PC-3 (cell line): Measurements from ENCODE around the gene RTL10. TPM values are rescaled to one million over a fixed set of nuclear protein-coding genes. Genes with fewer than 3 reads are reported as not detected.

Experiments used
- ATAC-seq: fragments of 200-7000 bp; cut with Tn5 transposase; 2 replicates; pipeline ENCODE4 v1.9.1; 2020; ENCODE audit warnings: mild to moderate bottlenecking, moderate library complexity
- BruUV-seq: library from RNA; stranded (reverse); fragments of 400-500 nt; replicated peaks from 2 replicates; lab custom pipeline; 2021; lab: Mats Ljungman, UMichigan
- CTCF ChIA-PET: fragments of 300-600 bp; sonication (Branson Sonifier 250); formaldehyde crosslinking; loops from one replicate; lab custom pipeline; 2022; ENCODE audit warnings: antibody characterized with exemption; lab: Charles Lee
- POLR2A ChIA-PET: fragments of 300-600 bp; sonication (Branson Sonifier 250); formaldehyde crosslinking; loops from one replicate; lab custom pipeline; 2022; ENCODE audit warnings: antibody characterized with exemption; ENCODE audit not compliant: unreplicated experiment; lab: Charles Lee
- DNase-seq: peaks from one replicate; pipeline ENCODE4 v3.0.0-alpha.2; 2015
- H2AFZ ChIP-seq: fragments of 300-600 bp; sonication (generic); 2 replicates; pipeline ENCODE4 v1.6.0; 2016; ENCODE audit warnings: antibody characterized with exemption, low read length
- H3F3A ChIP-seq: fragments of 300-600 bp; sonication (generic); one replicate; pipeline ENCODE4 v1.6.0; 2017; ENCODE audit warnings: antibody characterized with exemption, low read length, control low read depth, mild to moderate bottlenecking; ENCODE audit not compliant: unreplicated experiment
- H3K27ac ChIP-seq: fragments of 300-600 bp; sonication (generic); 2 replicates; pipeline ENCODE4 v1.5.1; 2016; ENCODE audit warnings: mild to moderate bottlenecking, low read length
- H3K27me3 ChIP-seq: fragments of 300-600 bp; sonication (generic); 2 replicates; pipeline ENCODE4 v1.6.1; 2016; ENCODE audit warnings: low read length, mixed read lengths
- H3K36me3 ChIP-seq: fragments of 300-600 bp; sonication (generic); 2 replicates; pipeline ENCODE4 v1.6.1; 2016; ENCODE audit warnings: low read depth, mixed run types, low read length, mixed read lengths
- H3K4me1 ChIP-seq: fragments of 300-600 bp; sonication (generic); 2 replicates; pipeline ENCODE4 v1.5.1; 2016; ENCODE audit warnings: low read length; ENCODE audit not compliant: insufficient read depth
- H3K4me2 ChIP-seq: fragments of 300-600 bp; sonication (generic); 2 replicates; pipeline ENCODE4 v1.6.0; 2016; ENCODE audit warnings: low read length
- H3K4me3 ChIP-seq: fragments of 300-600 bp; sonication (generic); 2 replicates; pipeline ENCODE4 v1.5.1; 2016; ENCODE audit warnings: mild to moderate bottlenecking, low read length, mixed read lengths
- H3K79me2 ChIP-seq: fragments of 300-600 bp; sonication (generic); 2 replicates; pipeline ENCODE4 v1.6.1; 2017; ENCODE audit warnings: low read length, mixed read lengths
- H3K9ac ChIP-seq: fragments of 300-600 bp; sonication (generic); 2 replicates; pipeline ENCODE4 v1.6.0; 2016; ENCODE audit warnings: mild to moderate bottlenecking, low read length
- H3K9me2 ChIP-seq: fragments of 300-600 bp; sonication (generic); replicated peaks from 2 replicates; pipeline ENCODE4 v1.6.1; 2016; ENCODE audit warnings: mixed run types, low read length, mixed read lengths
- H3K9me3 ChIP-seq: fragments of 300-600 bp; sonication (generic); 2 replicates; pipeline ENCODE4 v1.6.1; 2016; ENCODE audit warnings: low read length, mixed read lengths
- H4K20me1 ChIP-seq: fragments of 300-600 bp; sonication (generic); 2 replicates; pipeline ENCODE4 v1.6.1; 2016; ENCODE audit warnings: low read length, mixed read lengths
- CTCF ChIP-seq: fragments of 300-600 bp; sonication (generic); conservative IDR thresholded peaks from 2 replicates; pipeline ENCODE4 v1.5.1; 2017; ENCODE audit warnings: antibody characterized with exemption, low read depth, mild to moderate bottlenecking, low read length
- EZH2 ChIP-seq: fragments of 300-600 bp; sonication (generic); IDR thresholded peaks from one replicate; pipeline ENCODE4 v1.6.1; 2017; ENCODE audit warnings: antibody characterized with exemption, mild to moderate bottlenecking, low read length; ENCODE audit not compliant: unreplicated experiment
- EZH2phosphoT487 ChIP-seq: fragments of 300-600 bp; sonication (generic); IDR thresholded peaks from 2 replicates; pipeline ENCODE4 v1.6.1; 2018; ENCODE audit warnings: mild to moderate bottlenecking, antibody characterized with exemption, low read length, borderline replicate concordance
- intact Hi-C: fragments of 100-400 bp; cut with micrococcal nuclease; formaldehyde crosslinking; loops from 2 replicates; pipeline ENCODE4 v1.9.0; 2023
- total RNA-seq: library from RNA; depleted of rRNA; stranded (reverse); fragments of >200 nt; gene quantifications from 2 replicates; pipeline ENCODE4 v1.2.3, GENCODE V29; 2014

RTL10 gene
- total RNA-seq, 1 experiment from 2014 or later = 7.8 TPM

- Histone ChIP-seq H3K9me2 (no peaks in the 10 kb centered on the region), H3F3A (peaks cover 3% of the 10 kb centered on the region), H4K20me1 (no peaks in the 10 kb centered on the region), H2AFZ (no peak overlapping the region), H3K4me1 (peaks cover 20% of the 10 kb centered on the region), H3K27me3 (no peaks in the 10 kb centered on the region), H3K4me2 (peak overlapping the region; percentile 80), H3K36me3 (no peaks in the 10 kb centered on the region), H3K27ac (peak overlapping the region; percentile 94), H3K79me2 (no peaks in the 10 kb centered on the region), H3K4me3 (no peak overlapping the region), H3K9ac (peak overlapping the region; percentile 55; the same call in 1 of the 2 replicates), H3K9me3 (no peaks in the 10 kb centered on the region)
- BruUV-seq = no TSS peak
- no peak for DNase-seq
- intact Hi-C loops = no loop called here
- ChIA-PET CTCF (no interaction called here), POLR2A (interaction anchor here (1.0 kb wide), 1 partner anchor 41 kb away, joined by 3 read pairs; no protein-coding TSS in a partner anchor)
- TF ChIP-seq EZH2phosphoT487 (no peak), CTCF (no peak), EZH2 (no peak)
- ATAC-seq = no peak
These were observed 47.3 kb downstream of the RTL10 start for GRCh38 chr22:19807161-19807913.

- no TSS peak for BruUV-seq
- Histone ChIP-seq H3K79me2 (no peaks in the 10 kb centered on the region), H3K27ac (peak overlapping the region; percentile 94), H3K4me1 (peaks cover 20% of the 10 kb centered on the region), H3K9me2 (no peaks in the 10 kb centered on the region), H3K27me3 (no peaks in the 10 kb centered on the region), H3K4me2 (peak overlapping the region; percentile 80), H4K20me1 (no peaks in the 10 kb centered on the region), H3K9me3 (no peaks in the 10 kb centered on the region), H2AFZ (peak overlapping the region; percentile 60; the same call in 1 of the 2 replicates), H3K36me3 (no peaks in the 10 kb centered on the region), H3K4me3 (peak overlapping the region; percentile 35; the same call in 1 of the 2 replicates), H3F3A (peaks cover 3% of the 10 kb centered on the region), H3K9ac (peak overlapping the region; percentile 55)
- POLR2A ChIA-PET = interaction anchor here (1.0 kb wide), 1 partner anchor 42 kb away, joined by 3 read pairs; no protein-coding TSS in a partner anchor
- no peak for TF ChIP-seq CTCF
- TF ChIP-seq EZH2phosphoT487 = peak; percentile 68
- no peak for TF ChIP-seq EZH2
- CTCF ChIA-PET = no interaction called here
- peak; percentile 95 for DNase-seq
- peak; percentile 87 for ATAC-seq
- intact Hi-C loops = no loop called here
These were observed 48.2 kb downstream of the RTL10 start for GRCh38 chr22:19806213-19807160.
